Activated T-cell treated with anti-CD3 and anti-CD28 coated beads for 1 hour (primary cell): ENCODE results near the gene SMAD1.

Experiments used
- DNase-seq: peaks from one replicate; pipeline ENCODE4 v3.0.0-alpha.2; 2020; ENCODE audit warnings: low read depth

Gene SMAD1

DNA sequence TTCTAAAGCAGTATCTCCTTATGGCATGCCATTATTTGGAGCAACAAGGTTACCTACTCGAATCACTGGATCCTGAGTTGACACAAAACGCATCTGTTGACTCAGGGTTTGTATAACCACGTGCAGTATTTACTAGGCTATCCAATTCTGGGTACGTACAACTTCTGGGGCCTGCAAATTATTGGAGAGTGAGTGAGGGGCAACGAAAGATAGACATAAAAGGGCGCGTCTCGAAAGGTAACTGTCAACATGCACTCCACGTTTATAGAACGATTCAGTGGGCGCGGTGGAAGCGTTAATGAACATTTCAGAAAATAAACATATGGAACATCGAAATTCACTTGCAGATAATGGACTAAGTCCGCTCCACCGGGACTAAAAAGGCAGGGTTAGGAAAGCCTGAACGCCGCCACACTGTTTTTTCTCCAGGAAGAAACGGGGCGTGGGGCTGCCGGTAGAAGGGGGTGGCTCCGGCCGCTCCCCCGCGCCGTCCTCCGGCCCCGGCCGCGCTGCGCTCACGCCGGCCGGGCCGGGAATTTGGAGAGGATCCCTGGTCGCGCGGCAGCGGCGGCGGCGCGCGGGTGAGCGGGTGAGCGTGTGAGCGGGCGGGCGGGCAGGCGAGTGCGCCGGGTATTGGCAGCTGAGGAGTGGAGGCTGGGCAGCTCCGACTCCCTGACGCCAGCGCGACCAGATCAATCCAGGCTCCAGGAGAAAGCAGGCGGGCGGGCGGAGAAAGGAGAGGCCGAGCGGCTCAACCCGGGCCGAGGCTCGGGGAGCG lies at the start of gene SMAD1:
Gene SMAD1, plus strand, starts transcription at position 690 of the 778 bp plus-strand sequence. CDS start 32,761 bp downstream, outside the sequence.
- DNase-seq = no peak

DNA sequence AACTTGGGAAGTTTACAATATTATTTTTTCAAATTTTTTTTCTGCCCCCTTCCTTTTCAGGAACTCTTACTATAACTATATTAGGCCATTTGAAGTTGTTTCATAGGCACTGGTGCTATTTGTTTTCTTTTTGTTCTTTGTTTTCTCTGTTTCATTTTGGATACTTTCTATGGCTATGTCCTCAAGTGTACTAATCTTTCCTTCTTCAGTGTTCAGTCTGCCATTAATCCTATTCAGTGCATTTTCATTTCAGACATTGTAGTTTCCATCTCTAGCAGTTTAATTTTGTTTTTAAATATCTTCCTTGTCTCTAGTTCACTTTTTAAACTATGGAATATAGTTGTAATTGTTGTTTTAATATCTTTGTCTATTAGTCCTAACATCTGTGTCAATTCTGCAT lies 48.0 kb upstream of the SMAD1 start:
- no peak for DNase-seq

DNA sequence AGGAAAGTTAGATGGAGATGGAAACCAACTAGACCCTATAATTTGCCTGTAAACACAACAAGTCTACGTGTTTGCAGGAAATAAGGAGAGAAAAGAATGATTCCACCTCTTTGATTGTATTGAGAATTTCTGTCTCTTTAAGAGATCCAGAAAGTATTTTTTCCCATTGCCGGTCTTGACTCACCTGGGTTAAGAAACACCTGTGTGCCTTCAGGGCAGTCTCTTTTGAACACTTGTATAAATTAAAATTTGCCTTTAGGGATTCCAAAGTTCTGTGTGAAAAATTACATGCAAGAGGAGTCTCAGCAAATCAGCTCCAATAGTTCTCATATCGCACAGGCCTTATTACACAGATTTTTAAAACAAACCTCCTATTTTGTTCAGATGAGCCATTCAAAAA lies 46.0 kb upstream of the SMAD1 start:
- no peak for DNase-seq

DNA sequence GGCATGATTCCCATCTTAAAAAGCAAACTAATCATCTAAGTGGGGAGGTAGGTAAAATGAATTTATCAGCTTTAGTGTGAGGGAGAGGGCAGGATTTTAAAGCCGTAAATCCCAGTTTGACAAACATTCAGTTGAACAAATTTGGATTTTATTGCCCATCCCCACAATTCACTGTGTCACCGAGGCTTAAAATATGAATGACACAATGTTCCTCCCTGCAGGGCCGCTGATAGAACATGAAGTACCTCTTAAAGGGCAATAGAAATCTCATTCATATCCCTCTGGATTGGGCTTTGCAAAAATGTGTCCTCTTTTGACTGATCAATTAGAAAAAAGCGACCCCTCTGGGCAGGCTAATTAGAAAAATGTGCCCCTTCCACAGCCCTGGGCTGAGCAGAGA lies 45.5 kb upstream of the SMAD1 start:
- no peak for DNase-seq

DNA sequence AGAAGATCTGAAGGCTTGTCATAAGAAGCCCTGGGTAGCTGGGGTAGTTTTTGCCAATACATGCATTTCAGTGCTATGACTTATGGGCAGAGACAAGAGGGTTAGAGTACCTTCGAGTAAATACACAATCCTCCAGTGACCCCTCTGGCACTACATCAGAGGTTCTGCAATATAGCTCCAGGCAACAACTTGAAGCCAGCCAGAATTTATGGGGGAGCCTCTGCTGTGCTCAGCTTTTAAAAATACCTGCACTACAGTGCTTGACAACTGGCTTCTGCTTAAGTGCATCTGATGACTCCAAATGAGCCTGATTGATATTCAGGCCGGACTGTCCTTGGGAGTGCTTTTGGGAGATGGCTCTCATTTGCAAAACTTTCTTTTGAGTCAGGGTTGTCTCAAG lies 44.9 kb upstream of the SMAD1 start:
- no peak for DNase-seq

DNA sequence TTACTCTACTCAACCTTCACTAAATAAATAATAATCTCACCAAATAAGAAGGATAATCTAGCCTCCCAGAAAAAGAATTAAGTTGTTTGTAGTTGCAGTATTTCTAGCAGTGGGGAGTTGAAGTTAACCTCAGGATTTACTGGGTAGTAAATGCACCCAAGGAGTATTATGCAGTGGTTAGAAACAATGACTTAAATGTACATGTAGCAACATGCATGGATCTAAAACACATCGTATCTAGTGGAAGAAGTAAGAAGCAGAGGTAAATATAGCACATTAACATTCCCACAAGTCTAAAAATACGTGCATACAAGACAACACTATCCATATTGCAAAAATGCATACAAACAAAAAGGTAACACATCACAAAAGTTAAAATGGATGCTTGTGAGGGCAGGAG lies 44.2 kb upstream of the SMAD1 start:
- DNase-seq = no peak

DNA sequence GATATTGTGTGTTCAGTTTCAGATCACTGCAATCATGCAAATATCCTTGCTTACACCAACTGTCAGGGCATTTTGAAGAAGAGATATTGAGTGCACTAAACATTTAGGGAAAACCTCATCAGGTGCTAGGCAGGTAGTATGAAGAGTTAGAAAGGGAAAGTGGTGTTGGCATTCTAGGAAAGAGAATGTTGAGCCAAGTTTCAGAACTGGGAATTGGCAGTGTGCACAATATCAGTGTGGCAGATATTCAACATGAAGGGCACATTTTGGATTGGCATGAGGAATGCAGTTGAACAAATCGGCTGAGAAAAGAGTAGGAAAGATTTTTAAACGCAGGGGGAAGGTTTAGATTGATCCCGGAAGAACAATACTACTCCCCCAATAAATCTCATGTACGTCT lies 43.4 kb upstream of the SMAD1 start:
- no peak for DNase-seq

DNA sequence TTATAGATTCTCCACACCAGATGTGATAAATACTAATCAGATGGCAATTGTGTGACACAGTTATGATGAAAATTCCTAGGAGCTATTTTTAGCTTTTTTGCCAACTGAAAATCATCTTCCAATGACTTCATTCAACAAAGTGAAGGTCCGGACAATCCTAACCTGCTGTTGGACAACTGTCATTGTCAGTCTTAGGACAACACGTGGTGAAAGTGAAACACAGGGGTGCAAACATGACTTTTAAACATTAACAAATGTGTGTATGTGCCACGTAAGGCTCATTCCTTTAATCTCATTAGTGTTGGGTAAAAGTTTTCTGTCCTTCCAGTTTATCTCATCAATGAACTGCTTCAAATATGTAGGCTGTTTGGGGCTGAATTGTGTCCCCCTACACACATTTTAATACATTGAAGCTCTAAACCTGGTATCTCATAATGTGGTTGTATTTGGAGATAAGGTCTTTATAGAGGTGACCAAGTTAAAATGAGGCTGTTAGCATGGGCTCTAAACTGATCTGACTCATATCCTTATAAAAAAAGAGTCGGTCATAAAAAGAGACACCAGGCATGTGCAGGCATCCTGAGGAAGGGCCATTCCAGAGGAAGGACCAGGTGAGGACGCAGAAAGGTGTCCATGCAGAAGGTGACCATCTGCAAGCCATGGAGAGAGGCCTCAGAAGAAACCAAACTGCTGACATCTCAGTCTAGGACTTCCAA lies 41.2 kb upstream of the SMAD1 start:
- DNase-seq = no peak

DNA sequence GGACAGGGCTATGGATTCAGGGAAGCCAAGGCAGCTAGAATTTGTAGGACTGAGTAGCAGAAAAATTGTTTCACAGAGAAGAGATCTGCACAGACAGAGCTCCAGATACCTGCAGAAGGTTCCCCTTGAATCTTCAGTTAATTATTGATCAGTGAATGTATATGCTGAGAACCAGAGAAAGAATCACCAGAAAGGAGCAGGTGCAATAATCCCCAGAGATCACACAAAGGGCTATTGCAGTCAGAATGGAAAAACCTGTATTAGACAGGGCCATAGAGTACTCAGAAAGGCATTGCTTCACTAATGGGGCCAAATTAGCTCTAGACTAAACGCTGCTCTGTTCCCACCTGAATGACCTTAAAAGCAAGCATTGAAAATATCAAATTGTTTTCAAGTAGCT lies 35.5 kb upstream of the SMAD1 start:
- no peak for DNase-seq

DNA sequence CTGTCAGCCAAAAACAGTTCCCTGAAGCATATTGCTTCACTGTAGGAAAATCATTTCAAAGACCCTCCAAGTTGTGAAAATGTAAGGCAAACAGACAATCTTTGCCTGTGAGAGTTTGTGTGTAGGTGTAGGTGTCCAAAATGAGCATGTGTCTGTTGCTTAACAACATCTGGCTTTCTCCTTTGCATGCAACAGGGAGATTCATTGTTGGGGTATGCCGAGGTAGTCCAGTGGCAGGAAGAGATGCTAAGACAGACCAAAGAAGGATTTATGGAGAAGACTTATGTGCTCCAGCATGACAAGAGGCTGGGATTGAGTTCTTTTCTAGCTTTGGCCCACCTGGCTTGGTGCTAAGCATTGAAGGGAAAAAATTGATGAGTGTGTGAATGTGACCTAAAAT lies 29.8 kb upstream of the SMAD1 start:
- DNase-seq = no peak

DNA sequence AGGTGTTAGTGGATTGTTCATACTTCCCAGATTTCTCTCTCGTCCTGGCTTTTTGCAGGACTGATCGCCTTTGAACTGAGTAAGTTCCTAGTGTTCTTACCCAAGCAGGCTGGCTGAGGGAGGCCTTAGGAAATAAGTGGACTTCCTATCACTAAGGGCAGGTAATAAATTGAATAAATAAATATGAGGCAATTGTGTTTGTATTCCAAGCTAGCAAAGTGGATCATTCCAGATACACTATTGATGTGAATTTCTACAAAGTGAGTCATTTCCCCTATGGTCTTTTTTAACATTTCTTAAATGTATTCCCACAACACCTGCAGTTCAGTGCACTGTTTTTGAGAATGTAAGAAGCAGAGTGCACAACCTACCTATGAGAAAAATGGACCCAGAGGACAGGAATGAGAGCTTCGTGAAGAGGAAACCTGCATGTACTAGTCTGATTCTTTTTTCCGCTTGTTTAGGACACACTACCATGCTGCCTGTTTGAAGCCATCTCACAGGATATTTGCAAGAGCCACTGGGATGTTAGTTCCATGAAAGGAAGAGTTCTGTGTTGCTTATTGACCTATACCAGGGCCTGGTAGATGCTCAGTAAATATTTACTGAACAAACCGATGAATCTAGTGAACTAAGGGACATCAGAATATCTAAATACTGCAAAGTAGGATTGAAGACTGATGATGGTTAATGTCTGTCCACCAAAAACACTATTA lies 29.0 kb upstream of the SMAD1 start:
- DNase-seq = no peak

DNA sequence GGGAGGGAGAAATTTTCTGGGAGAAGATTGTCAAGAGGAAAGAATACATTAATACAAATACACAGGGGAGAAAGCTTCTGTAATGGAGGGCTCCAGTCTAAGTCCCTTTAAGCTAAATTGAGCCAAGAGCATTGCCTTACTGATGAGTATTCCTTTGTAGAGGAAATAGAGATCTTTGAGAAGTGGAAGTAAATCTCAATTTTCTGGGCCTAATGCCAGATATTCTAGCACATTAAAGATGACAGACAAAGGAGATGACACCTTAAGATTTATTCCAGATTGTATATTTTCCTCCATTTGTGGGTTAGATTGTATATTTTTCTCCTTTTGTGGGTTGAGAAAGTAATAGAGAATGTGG lies 28.5 kb upstream of the SMAD1 start:
- DNase-seq = no peak

DNA sequence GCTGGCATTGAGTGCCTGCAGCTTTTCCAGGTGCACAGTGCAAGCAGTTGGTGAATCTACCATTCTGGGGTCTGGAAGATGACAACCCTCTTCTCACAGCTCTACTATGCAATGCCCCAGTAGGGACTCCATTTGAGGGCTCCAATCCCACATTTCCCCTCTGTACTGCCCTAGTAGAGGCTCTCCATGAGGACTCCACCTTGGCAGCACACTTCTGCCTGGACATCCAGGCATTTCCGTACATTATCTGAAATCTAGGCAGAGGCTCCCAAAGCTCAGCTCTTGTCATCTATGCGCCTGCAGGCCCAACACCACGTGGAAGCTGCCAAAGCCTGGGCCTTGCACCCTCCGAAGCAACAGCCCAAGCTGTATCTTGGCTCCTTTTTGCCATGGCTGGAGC lies 8.4 kb upstream of the SMAD1 start:
- no peak for DNase-seq

DNA sequence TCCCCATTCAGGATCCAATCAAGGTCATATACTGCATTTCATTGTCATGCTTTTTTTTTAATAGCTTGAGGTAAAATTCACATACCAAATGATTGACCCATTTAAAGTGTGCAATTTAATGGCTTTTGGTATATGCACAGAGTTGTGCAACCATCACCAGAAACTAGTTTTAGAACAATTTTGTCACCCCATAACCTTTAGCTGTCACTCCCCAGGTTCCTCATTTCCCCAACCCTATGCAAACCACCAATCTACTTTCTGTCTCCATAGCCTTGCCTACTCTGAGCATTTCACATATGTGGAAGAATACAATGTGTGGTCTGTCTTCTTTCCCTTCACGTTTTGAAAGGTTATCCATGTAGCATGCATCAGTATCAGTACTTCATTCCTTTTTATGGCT lies 1.4 kb upstream of the SMAD1 start:
- DNase-seq = no peak

DNA sequence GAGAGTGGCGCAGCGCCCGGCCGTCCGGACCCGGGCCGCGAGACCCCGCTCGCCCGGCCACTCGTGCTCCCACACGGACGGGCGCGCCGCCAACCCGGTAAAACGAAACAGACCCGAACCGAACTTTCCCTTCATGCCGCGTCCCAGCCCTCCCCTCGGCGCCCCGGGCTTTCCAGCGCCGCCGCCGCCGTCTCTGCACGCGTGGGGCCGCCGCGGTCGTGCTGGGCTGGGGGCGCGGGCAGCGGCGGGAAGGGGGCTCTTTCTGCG lies 222 bp downstream of the SMAD1 start:
- DNase-seq = no peak

DNA sequence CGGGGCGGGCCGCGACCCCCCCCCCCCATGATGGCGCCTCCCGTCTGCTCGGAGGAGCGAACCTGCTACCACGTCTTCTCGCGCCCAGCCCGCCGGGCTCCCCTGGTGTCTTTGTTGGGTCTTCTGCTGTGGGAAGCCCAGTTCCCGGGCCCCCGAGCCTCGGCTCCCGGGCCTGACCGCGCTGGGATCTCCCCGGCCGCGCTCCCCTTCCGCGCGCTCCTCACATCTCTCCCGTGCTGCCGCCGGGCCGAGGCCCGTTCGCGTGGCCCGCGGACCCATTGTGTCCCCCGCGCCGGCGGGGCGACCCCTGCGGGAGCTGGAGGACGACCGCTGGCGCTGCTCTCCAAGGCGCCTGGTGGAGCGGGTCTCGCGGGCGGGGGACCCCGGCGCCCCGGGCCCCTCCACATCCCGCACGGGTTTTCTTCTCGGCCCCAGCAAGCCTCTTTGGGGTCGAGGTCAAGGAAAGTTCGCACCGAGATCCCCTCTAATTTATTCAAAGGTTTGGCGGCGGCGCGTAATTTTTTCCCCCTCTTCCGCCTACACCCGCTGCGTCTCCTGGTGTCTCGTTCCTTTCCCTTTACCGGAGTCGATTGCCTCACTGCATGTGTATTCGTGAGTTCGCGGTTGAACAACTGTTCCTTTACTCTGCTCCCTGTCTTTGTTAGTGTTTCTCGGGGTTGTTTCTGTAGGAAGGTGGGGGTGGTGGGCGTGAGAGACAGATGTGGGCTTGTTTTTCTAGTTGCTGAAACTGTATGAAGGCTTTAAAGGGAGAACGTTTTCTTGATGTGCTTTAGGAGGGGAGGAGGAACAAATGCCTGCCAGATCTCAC lies 770 bp downstream of the SMAD1 start:
- peak; percentile 7 for DNase-seq

DNA sequence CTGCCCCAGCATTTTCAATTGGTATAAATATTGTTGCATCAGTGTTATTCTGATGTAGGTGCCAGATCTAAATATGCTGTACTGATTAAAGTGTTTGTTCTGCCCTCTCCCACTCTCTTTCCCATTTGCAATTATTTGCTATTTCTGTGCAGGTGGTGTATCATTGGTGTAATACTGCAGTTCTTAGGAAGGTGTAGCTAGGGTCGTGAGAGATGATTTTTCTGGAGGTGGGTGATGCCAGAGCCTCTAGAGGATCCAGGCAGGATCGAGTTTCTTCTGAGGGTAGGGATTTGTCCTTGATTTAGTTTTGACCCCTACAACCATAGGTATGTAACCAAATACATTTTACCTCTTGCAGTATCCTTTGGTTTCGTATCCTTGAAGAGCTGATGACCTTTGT lies 1.9 kb downstream of the SMAD1 start:
- no peak for DNase-seq

DNA sequence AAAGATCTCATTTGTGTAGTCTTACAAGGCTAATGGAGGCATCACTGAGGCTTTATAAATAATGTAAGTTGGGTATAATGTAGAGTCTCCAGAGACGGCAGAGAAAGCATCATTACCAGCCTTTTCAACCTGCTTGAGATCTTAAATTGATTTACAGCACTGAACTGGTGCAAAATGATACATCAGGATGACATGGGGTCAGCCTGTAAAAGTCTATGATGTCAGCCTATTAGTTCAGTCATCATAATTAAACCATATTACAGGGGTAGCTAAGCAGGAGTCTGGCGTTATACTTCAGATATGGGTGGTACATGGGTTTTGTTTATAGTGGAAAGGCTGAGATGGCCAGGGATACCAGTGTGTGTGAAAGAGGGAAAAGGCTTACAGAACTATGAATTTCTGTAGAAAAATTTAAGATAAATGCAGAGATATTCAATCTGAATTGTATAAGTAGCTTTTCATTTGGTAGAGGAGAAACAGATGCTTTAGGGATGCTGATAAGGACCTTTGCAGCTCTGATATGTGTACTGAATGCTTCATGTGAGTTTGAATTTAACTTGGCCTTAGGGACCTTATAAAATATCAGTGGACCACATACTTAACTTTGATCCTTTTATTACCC lies 2.7 kb downstream of the SMAD1 start:
- DNase-seq = no peak

DNA sequence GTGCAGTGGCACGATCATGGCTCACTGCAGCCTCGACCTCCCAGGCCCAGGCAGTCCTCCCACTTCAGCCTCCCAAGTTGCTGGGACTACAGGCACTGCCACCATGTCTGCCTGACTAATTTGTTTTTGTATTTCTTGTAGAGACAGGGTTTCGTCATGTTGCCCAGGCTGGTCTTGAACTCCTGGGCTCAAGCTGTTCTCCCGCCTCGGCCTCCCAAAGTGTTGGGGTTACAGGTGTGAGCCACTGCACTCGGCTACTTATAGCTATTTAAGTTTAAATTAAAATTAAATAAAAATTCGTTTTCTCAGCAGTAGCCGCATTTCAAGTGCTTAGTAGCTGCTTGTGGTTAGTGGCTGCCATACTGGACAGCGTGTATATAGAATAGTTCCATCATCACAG lies 3.5 kb downstream of the SMAD1 start:
- no peak for DNase-seq

DNA sequence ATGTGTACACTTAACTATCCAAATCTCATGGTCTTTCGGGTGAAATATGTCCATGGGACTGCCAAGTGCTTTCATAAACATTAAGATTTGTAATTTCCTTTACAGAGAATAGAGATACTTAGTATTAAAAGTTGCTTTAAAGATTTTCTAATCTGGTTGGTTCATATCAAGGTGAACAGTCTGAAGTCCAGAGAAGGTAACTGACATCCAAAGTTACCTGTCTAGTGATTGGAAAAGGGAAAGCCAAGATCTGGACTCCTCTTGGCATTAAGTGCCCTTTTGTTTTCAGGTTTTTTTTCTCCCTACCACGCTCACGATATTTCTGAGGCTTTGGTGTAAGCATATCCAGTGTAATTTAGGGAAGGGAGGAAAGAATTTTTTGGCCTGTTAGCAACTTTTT lies 5.0 kb downstream of the SMAD1 start:
- DNase-seq = no peak

DNA sequence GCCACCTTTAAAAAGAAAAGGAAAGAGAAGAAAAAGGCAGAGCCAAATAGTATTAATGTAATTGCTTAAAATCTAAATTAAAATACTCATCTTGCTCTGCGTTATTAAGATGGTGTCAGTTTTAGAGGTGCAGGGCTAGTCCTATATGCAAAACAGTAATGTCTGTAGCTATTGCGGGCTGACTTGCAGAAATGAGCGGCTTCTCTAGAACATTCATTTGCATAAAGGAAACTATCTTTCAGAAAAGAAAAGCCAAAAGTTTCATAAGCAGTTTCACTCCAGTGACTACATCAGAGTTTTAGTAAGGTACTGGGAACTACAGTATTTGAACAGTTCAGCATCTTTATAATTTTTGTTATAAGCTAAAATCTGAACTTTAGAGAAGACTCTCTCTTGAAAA lies 6.0 kb downstream of the SMAD1 start:
- DNase-seq = no peak

DNA sequence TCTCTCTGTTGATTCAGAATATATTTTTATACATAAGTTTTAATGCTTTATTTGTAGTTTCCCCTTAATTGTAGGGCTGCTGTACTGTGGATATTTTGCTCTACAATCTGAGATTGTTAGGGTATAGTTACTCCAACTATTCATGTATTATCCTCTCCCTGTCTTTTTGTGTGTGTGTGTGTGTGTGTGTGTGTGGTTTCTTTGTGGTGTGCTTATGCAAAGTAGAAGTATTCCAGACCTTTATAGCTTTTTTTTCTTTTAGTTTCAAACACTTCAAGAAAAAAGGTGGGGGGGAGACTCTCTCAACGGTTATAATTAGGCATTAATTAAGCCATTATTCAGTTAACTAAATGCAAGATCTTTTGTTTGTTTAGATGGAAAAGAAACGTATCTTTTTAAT lies 6.7 kb downstream of the SMAD1 start:
- DNase-seq = no peak
